Testis (tissue), 2 donors: ENCODE data around the gene GRB7.

ENCODE experiments used
- CTCF ChIP-seq, 3 experiments: fragments of 450-650 bp in 2 of 3; fragments of 200-600 bp in 1 of 3; sonication (generic) in 1 of 3; IDR thresholded peaks; one replicate each; pipeline ENCODE4 v1.5.1; 2016 to 2019; ENCODE audit warnings: antibody characterized with exemption in 3 of 3, mild to moderate bottlenecking in 2 of 3, moderate library complexity in 1 of 3
- POLR2A ChIP-seq: fragments of 450-650 bp; IDR thresholded peaks from one replicate; pipeline ENCODE4 v1.6.1; 2017; ENCODE audit warnings: antibody characterized with exemption, mild to moderate bottlenecking, moderate library complexity

- TF ChIP-seq CTCF (IDR thresholded peaks at IDR 0.05): no peak
- TF ChIP-seq POLR2A: no peak
These were observed 20.7 kb upstream of the GRB7 start for GRCh38 chr17:39716879-39717536.
